OCI-LY7 (cell line): ENCODE results near the gene VAC14.

Source experiments
- EZH2phosphoT487 ChIP-seq: fragments of 200-600 bp; sonication (generic); IDR thresholded peaks from 2 replicates; pipeline ENCODE4 v1.6.1; 2018; ENCODE audit warnings: low read depth, borderline replicate concordance, mild to moderate bottlenecking, mixed run types, antibody characterized with exemption, low read length, moderate library complexity, mixed read lengths
- TF ChIP-seq, protein P1 (sequence below): fragments of 200-600 bp; sonication (generic); conservative IDR thresholded peaks from 2 replicates; pipeline ENCODE4 v1.5.1; 2014; ENCODE audit warnings: mild to moderate bottlenecking, antibody characterized with exemption, low read length, moderate library complexity, mixed read lengths

DNA sequence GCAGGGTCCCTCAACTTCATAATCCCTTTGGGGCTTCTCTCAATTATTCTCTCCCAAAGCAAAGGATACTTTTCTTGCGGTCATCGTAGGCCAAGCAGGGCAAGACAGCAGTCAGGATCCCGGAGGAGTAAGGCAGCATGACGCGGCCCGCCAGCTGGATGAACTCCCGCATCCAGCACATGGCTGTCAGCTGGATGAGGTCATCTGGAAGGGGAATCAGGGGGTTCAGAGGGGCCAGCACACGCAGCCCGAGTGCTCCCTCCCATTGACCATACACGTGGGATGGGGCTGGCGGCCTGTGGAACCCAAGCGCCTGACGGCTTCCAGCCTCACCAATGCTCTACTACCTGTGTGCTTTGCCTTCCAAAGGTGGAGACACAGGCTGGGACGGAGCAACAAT lies 19.2 kb downstream of the VAC14 start:
- TF ChIP-seq, protein P1, sequence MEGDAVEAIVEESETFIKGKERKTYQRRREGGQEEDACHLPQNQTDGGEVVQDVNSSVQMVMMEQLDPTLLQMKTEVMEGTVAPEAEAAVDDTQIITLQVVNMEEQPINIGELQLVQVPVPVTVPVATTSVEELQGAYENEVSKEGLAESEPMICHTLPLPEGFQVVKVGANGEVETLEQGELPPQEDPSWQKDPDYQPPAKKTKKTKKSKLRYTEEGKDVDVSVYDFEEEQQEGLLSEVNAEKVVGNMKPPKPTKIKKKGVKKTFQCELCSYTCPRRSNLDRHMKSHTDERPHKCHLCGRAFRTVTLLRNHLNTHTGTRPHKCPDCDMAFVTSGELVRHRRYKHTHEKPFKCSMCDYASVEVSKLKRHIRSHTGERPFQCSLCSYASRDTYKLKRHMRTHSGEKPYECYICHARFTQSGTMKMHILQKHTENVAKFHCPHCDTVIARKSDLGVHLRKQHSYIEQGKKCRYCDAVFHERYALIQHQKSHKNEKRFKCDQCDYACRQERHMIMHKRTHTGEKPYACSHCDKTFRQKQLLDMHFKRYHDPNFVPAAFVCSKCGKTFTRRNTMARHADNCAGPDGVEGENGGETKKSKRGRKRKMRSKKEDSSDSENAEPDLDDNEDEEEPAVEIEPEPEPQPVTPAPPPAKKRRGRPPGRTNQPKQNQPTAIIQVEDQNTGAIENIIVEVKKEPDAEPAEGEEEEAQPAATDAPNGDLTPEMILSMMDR: no peak
- TF ChIP-seq EZH2phosphoT487: no peak
